HepG2 (cell line): ENCODE measurements around the gene SLC6A5.

Experiments used
- GATAD1 ChIP-seq: IDR thresholded peaks from 2 replicates; pipeline ENCODE4 v1.6.1; 2016; ENCODE audit warnings: missing genetic modification reagents, missing compliant biosample characterization
- HOMEZ ChIP-seq: IDR thresholded peaks from 2 replicates; pipeline ENCODE4 v1.6.1; 2016; ENCODE audit warnings: low read depth
- POLR2A ChIP-seq, 2 experiments: IDR thresholded peaks; 2 replicates each; pipeline ENCODE4 v1.6.1; 2011; ENCODE audit warnings: low read depth in 2 of 2, low read length in 2 of 2, mild to moderate bottlenecking in 1 of 2, moderate library complexity in 1 of 2; ENCODE audit not compliant: insufficient read depth in 1 of 2
- TBP ChIP-seq: sonication (generic); formaldehyde crosslinking; IDR thresholded peaks from 2 replicates; pipeline ENCODE4 v1.5.0; 2020; ENCODE audit warnings: missing genetic modification reagents

DNA sequence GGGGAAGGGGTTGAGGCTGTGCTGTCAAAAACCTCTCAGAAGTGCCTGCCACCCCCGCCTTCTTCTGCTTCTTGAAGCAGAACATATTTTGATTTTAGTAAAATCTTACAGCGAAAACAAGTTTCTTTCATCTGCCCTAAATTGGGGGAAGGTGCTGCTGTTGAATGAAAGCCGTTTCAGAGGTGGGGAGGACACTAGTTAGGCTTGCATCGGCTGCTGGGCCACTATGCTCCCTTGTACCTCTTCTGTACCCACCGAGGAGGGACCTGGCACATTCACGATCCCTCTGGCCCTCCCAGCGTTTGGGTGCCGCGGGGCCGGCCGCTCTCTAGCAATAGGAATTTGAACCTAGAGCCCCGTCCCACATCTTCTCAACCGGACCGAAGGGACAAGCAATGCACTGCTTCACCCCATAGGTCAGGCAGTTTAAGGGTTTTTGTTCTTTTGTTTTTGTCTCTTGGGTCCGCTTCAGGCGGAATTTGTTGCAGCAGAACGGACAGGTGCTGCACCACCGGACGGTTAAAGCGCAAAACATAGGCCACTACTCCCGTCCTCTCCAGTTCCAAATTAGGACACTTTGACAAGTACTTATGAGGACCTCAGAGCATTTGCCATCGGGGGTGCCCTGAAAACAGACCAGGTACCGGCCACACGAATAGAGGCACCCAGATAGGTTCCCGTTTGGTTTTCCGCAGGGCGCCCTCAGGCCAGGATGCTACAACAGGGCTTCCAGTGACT, 5.6 kb downstream of the SLC6A5 start:
- no peak for TF ChIP-seq HOMEZ (CRISPR knock-in tag)
- TF ChIP-seq GATAD1: no peak
- no peak for TF ChIP-seq TBP
- TF ChIP-seq POLR2A (IDR thresholded peaks at IDR 0.05; ENCODE audit: insufficient read depth in 1 of 2, low read depth in 2 of 2, low read length in 2 of 2): no peak
